GM18909 (cell line): Measurements from ENCODE around the gene PAX5.

Experiments used
- ATAC-seq: cut with Tn5 transposase; IDR thresholded peaks from one replicate; pipeline ENCODE4 v1.9.1; 2021; ENCODE audit warnings: mild to moderate bottlenecking; ENCODE audit not compliant: unreplicated experiment, poor library complexity

Gene PAX5

GRCh38 chr9:36796671-36797419, 237.2 kb downstream of the PAX5 start:
- no peak for ATAC-seq

GRCh38 chr9:36794461-36794860, 239.6 kb downstream of the PAX5 start:
- no peak for ATAC-seq

- ATAC-seq, result no peak
Measured at GRCh38 chr9:36793277-36793676, 240.8 kb downstream of the PAX5 start.

GRCh38 chr9:36791222-36791950, 242.7 kb downstream of the PAX5 start:
- ATAC-seq, result no peak

GRCh38 chr9:36789886-36790285, 244.2 kb downstream of the PAX5 start:
- ATAC-seq, result no peak

- ATAC-seq, result no peak
Measured at GRCh38 chr9:36788534-36788933, 245.5 kb downstream of the PAX5 start.

DNA sequence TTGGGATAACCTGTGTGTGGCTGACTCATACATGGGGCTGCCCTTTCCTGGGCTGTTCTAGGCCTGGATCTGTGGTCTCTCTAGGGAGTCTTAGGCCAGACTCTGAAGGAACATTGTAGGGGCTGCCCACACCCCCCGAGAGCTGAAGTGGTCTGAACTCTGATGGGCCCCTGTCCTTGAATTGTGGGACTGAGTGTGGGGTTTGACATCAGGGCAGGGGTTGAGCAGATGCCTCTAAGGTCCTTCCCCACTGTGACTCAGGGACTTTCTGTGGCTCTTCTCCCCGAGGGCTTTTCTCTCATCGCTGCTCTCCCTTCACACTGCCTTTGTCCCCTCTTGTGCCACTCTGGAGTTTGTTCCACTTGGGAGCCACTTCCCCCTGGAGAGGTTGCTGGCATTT, 246.4 kb downstream of the PAX5 start:
- no peak for ATAC-seq
